Measurements from ENCODE around the gene USP12. TPM values are rescaled to one million over a fixed set of nuclear protein-coding genes. Genes with fewer than 3 reads are reported as not detected.

Gene USP12
- total RNA-seq, 1 donor from 2014 or later = 36.7 TPM

DNA sequence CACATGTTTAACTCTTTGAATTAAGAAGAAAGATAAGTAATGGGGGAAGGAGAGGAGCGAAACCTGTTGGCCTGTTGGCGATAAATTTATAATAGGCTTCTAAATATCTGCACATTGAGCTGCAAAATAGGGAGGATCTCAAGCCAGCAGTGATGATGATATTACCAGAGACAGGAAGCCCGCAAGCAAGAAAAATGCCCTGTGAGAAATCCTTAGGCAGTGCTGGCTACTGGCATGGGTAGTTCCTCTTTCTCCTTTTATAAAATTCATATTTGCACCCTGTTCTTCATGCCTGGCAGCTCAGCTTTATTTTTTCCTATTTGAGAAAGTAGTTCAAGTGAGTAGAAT, 858 bp upstream of the USP12 start:
- H3K4me1 ChIP-seq = peaks cover 35% of the 10 kb centered on the region
- DNase-seq = no peak
- TF ChIP-seq, protein P1, sequence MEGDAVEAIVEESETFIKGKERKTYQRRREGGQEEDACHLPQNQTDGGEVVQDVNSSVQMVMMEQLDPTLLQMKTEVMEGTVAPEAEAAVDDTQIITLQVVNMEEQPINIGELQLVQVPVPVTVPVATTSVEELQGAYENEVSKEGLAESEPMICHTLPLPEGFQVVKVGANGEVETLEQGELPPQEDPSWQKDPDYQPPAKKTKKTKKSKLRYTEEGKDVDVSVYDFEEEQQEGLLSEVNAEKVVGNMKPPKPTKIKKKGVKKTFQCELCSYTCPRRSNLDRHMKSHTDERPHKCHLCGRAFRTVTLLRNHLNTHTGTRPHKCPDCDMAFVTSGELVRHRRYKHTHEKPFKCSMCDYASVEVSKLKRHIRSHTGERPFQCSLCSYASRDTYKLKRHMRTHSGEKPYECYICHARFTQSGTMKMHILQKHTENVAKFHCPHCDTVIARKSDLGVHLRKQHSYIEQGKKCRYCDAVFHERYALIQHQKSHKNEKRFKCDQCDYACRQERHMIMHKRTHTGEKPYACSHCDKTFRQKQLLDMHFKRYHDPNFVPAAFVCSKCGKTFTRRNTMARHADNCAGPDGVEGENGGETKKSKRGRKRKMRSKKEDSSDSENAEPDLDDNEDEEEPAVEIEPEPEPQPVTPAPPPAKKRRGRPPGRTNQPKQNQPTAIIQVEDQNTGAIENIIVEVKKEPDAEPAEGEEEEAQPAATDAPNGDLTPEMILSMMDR (IDR thresholded peaks at IDR 0.05) = no peak
- no peaks in the 10 kb centered on the region for H3K36me3 ChIP-seq
- no peak for ATAC-seq
- H3K27ac ChIP-seq = peak overlapping the region; percentile 90
- H3K27me3 ChIP-seq (ENCODE audit: low read depth) = no peaks in the 10 kb centered on the region
- H3K9me3 ChIP-seq = no peaks in the 10 kb centered on the region
- intact Hi-C loops (cut with DNase I) = no loop called here
- H3K4me3 ChIP-seq = peak overlapping the region; percentile 89

DNA sequence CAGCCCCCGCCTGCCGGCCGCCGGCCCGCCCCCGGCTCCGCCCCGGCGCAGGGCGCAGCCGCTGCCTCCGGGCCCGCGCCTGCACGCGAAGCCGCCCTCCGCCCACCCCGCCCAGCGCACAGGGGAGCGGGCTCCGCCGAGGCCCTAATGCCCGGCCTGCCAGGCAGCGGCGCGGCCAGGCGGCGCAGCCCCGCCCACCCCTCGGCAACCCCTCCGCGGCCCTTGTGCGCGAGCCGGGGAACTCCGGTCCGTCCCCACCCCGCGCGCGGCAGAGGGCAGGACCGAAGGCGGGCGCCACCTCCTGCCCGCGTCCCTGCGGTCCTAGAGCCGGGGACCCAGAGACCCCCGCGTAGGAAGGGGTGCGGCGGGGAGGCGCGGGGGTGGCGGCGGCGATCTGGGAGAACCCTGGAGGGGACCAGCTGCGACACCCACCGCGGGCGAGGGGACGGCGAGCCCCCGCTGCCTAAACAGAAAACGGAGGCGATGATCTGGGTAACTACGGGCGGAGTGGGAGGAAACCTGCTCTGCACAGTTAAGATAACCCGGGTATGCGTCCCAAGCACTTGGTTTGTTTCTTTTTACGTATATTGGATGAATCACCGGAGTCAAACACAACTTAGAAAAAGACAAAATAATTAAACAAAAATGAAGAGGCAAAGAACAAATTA, 350 bp upstream of the USP12 start:
- DNase-seq (peak; percentile 96), ATAC-seq (peak; percentile 96 to 98)
- H3K27ac ChIP-seq = peak overlapping the region; percentile 90
- intact Hi-C loops (cut with DNase I) = no loop called here
- TF ChIP-seq, protein P1 (IDR thresholded peaks at IDR 0.05) = peak; percentile 20
- H3K4me3 ChIP-seq = peak overlapping the region; percentile 89
- H3K4me1 ChIP-seq = peaks cover 35% of the 10 kb centered on the region
- H3K9me3 ChIP-seq = no peaks in the 10 kb centered on the region
- no peaks in the 10 kb centered on the region for H3K36me3 ChIP-seq
- no peaks in the 10 kb centered on the region for H3K27me3 ChIP-seq (ENCODE audit: low read depth)

DNA sequence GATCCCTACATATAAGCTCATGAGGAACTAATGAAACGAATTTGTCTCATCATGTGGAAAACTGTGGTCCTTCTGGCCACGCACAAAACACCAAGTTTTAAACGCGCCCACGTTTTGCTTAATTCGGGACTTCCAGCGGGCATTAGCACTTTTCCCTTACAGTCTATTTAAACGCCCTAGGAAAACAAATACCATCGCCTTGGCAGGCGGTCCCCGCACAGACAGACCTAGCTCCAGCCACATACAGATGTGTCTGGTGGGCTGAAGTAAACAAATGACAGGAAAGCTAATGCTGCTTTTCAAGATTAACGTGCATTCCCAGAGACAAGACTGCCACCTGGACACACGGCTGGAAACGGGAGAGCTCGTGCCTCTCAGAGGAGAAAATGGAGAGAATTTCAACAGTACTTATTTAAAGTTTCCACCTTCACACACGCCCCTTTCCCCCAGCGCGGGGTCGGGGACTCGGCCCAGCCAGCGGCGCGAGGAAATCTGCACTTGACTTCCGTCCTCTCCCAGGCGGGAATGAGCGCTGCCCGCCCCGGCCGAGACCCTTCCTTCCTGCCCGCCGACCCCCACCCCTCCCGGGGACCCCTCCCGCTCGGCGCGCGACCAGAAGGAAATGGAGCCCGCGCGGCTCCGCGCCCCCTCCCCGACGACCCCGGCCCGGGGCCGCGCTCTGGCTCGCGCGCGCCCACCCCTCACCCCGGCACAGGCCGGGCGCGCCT, 931 bp downstream of the USP12 start:
- Histone ChIP-seq H3K27me3 (ENCODE audit: low read depth) (no peaks in the 10 kb centered on the region), H3K36me3 (no peaks in the 10 kb centered on the region), H3K9me3 (no peaks in the 10 kb centered on the region), H3K4me1 (peaks cover 47% of the 10 kb centered on the region), H3K4me3 (peak overlapping the region; percentile 69), H3K27ac (peak overlapping the region; percentile 89)
- TF ChIP-seq, protein P1 (IDR thresholded peaks at IDR 0.05) = no peak
- intact Hi-C loops (cut with DNase I) = no loop called here
- ATAC-seq (peak; percentile 1 to 2), DNase-seq (peak; percentile 63)

DNA sequence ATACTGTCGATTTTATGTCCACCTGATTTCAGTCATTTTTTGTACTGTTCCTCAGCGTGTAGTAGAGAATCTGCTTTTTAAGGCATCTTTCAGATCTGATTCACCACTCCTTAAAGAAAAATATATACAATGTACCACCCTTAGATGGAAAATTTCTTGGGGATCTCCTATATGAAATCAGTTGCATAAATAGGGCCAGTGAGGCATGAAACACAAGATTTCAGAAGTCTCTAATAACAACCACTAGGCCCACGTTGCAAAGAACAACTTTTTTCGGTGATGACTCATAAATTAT, 1.4 kb downstream of the USP12 start:
- Histone ChIP-seq H3K27ac (peak overlapping the region; percentile 89), H3K4me3 (peak overlapping the region; percentile 69), H3K9me3 (no peaks in the 10 kb centered on the region), H3K36me3 (no peaks in the 10 kb centered on the region), H3K4me1 (peaks cover 49% of the 10 kb centered on the region), H3K27me3 (ENCODE audit: low read depth) (no peaks in the 10 kb centered on the region)
- no peak for DNase-seq
- no peak for ATAC-seq
- TF ChIP-seq, protein P1 (IDR thresholded peaks at IDR 0.05) = no peak
- intact Hi-C loops (cut with DNase I) = no loop called here

DNA sequence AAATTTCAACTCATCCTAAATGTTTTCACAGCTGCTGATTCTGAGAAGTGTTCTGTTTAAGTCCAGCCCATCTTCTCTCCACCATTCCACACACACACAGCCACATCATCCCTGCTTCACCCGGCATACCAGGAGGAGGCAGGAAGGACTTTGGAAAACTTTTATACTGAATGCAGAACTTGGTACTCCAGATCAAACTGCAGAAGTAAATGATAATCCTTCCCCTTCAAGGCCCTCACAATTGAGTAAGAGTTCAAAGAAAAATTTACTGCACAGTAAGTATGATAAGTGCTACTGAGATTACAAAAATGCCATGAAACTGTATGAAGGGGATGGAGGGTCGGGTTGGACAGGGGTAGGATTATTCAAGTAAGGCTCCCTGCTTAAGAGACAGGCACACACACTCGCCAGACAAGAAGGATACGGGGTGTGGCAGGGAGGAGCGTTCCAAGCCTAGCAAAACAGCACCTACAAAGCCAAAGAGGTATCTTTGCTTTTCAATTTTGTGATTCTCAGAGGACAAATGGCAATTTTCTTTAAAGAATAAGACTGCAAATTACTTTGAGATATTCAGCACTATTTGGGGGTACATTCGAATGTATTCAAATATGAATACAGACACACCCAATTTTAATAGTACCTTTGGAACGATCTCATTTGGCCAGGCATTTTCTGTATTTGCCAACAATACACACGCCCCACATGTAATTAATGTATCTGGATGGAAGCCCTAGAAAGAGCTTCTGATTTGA, 2.5 kb downstream of the USP12 start:
- TF ChIP-seq, protein P1 (IDR thresholded peaks at IDR 0.05) = no peak
- Histone ChIP-seq H3K4me3 (peak overlapping the region; percentile 69), H3K36me3 (no peaks in the 10 kb centered on the region), H3K27me3 (ENCODE audit: low read depth) (no peaks in the 10 kb centered on the region), H3K27ac (no peak overlapping the region), H3K4me1 (peaks cover 60% of the 10 kb centered on the region), H3K9me3 (no peaks in the 10 kb centered on the region)
- intact Hi-C loops (cut with DNase I) = no loop called here
- DNase-seq (no peak), ATAC-seq (no peak)
